ENCODE measurements around the gene DYNC2H1.

DYNC2H1 gene

GRCh38 chr11:103147627-103148026 is 38.4 kb downstream of the DYNC2H1 start:
- no peak for DNase-seq

- no peak for DNase-seq
Observed at GRCh38 chr11:103157542-103157941, 48.3 kb downstream of the DYNC2H1 start.

- DNase-seq = no peak
Observed at GRCh38 chr11:103164093-103164796, 55.0 kb downstream of the DYNC2H1 start.

- DNase-seq = no peak
Observed at GRCh38 chr11:103167166-103167565, 57.9 kb downstream of the DYNC2H1 start.

GRCh38 chr11:103170865-103171264 is 61.6 kb downstream of the DYNC2H1 start:
- DNase-seq = no peak

GRCh38 chr11:103175461-103176129 is 66.4 kb downstream of the DYNC2H1 start:
- DNase-seq = no peak

GRCh38 chr11:103183981-103184611 is 74.9 kb downstream of the DYNC2H1 start:
- no peak for DNase-seq

- peak in 1 of 2 donors; percentile 4 for DNase-seq
Observed at GRCh38 chr11:103202048-103202651, 92.9 kb downstream of the DYNC2H1 start.

GRCh38 chr11:103210543-103210942 is 101.3 kb downstream of the DYNC2H1 start:
- no peak for DNase-seq

- DNase-seq = no peak
Observed at GRCh38 chr11:103215812-103216211, 106.6 kb downstream of the DYNC2H1 start.

GRCh38 chr11:103220133-103220532 is 110.9 kb downstream of the DYNC2H1 start:
- no peak for DNase-seq

GRCh38 chr11:103222806-103223205 is 113.6 kb downstream of the DYNC2H1 start:
- no peak for DNase-seq

- no peak for DNase-seq
Observed at GRCh38 chr11:103228807-103229206, 119.6 kb downstream of the DYNC2H1 start.

GRCh38 chr11:103234974-103235373 is 125.7 kb downstream of the DYNC2H1 start:
- DNase-seq = no peak

- no peak for DNase-seq
Observed at GRCh38 chr11:103241574-103241973, 132.3 kb downstream of the DYNC2H1 start.

- DNase-seq = no peak
Observed at GRCh38 chr11:103254123-103254522, 144.9 kb downstream of the DYNC2H1 start.

GRCh38 chr11:103257360-103257759 is 148.1 kb downstream of the DYNC2H1 start:
- DNase-seq = no peak

- no peak for DNase-seq
Observed at GRCh38 chr11:103266167-103266831, 157.1 kb downstream of the DYNC2H1 start.

- no peak for DNase-seq
Observed at GRCh38 chr11:103272876-103273275, 163.7 kb downstream of the DYNC2H1 start.

GRCh38 chr11:103274025-103274424 is 164.8 kb downstream of the DYNC2H1 start:
- DNase-seq = no peak

- DNase-seq = no peak
Observed at GRCh38 chr11:103279821-103280220, 170.6 kb downstream of the DYNC2H1 start.

- DNase-seq = no peak
Observed at GRCh38 chr11:103281301-103281700, 172.1 kb downstream of the DYNC2H1 start.

- DNase-seq = no peak
Observed at GRCh38 chr11:103284260-103284659, 175.0 kb downstream of the DYNC2H1 start.
